SK-N-SH treated with all-trans-retinoic acid at 6 μM for 48 hours (cell line): ENCODE measurements around the gene C1QTNF12.

Experiments used
- ATAC-seq: fragments of 200-7000 bp; cut with Tn5 transposase; 3 replicates; pipeline ENCODE4 v1.9.1; 2020; ENCODE audit warnings: mild to moderate bottlenecking, moderate library complexity
- ARNTL ChIP-seq: fragments of 450-650 bp; formaldehyde crosslinking; IDR thresholded peaks from 2 replicates; pipeline ENCODE4 v1.5.0; 2020; ENCODE audit warnings: low read depth, mild to moderate bottlenecking, moderate library complexity, borderline replicate concordance
- BACH2 ChIP-seq: fragments of 250-450 bp; sonication (Bioruptor Pico); IDR thresholded peaks from 2 replicates; pipeline ENCODE4 v1.9.0; 2021; ENCODE audit warnings: mild to moderate bottlenecking, borderline replicate concordance
- CREB5 ChIP-seq: fragments of 250-450 bp; sonication (Bioruptor Pico); IDR thresholded peaks from 2 replicates; pipeline ENCODE4 v1.5.1; 2020; ENCODE audit warnings: low read depth, mild to moderate bottlenecking, moderate library complexity
- CSDC2 ChIP-seq: fragments of 250-450 bp; sonication (Bioruptor Pico); IDR thresholded peaks from 2 replicates; pipeline ENCODE4 v1.5.0; 2020; ENCODE audit warnings: mild to moderate bottlenecking, moderate library complexity
- ESRRG ChIP-seq: fragments of 250-450 bp; sonication (Bioruptor Pico); IDR thresholded peaks from 2 replicates; pipeline ENCODE4 v1.6.1; 2021; ENCODE audit warnings: mild to moderate bottlenecking
- GLIS3 ChIP-seq: fragments of 250-450 bp; sonication (Bioruptor Pico); IDR thresholded peaks from 2 replicates; pipeline ENCODE4 v1.5.0; 2020; ENCODE audit warnings: mild to moderate bottlenecking, moderate library complexity
- ISL1 ChIP-seq: fragments of 250-450 bp; sonication (Bioruptor Pico); IDR thresholded peaks from 2 replicates; pipeline ENCODE4 v2.1.2; 2022; ENCODE audit warnings: mild to moderate bottlenecking, moderate library complexity
- OSR1 ChIP-seq: fragments of 250-450 bp; sonication (Bioruptor Pico); IDR thresholded peaks from 2 replicates; pipeline ENCODE4 v1.8.0; 2022; ENCODE audit warnings: moderate library complexity, mild to moderate bottlenecking, inconsistent platforms
- PATZ1 ChIP-seq: fragments of 250-450 bp; sonication (Bioruptor Pico); IDR thresholded peaks from 2 replicates; pipeline ENCODE4 v1.8.0; 2020; ENCODE audit warnings: mild to moderate bottlenecking, moderate library complexity, borderline replicate concordance
- POU6F1 ChIP-seq: fragments of 250-450 bp; sonication (Bioruptor Pico); IDR thresholded peaks from 2 replicates; pipeline ENCODE4 v1.8.0; 2021; ENCODE audit warnings: low read depth, mild to moderate bottlenecking, moderate library complexity, borderline replicate concordance
- PPARA ChIP-seq: fragments of 250-450 bp; sonication (Bioruptor Pico); IDR thresholded peaks from 2 replicates; pipeline ENCODE4 v1.5.0; 2020; ENCODE audit warnings: mild to moderate bottlenecking, borderline replicate concordance
- RARB ChIP-seq: fragments of 250-450 bp; sonication (Bioruptor Pico); IDR thresholded peaks from 2 replicates; pipeline ENCODE4 v1.8.0; 2021; ENCODE audit warnings: mild to moderate bottlenecking, moderate library complexity
- SNAI2 ChIP-seq: fragments of 250-450 bp; sonication (Bioruptor Pico); IDR thresholded peaks from 2 replicates; pipeline ENCODE4 v1.5.0; 2020; ENCODE audit warnings: mild to moderate bottlenecking, moderate library complexity
- TCF4 ChIP-seq: fragments of 250-450 bp; sonication (Bioruptor Pico); IDR thresholded peaks from 2 replicates; pipeline ENCODE4 v1.8.0; 2021; ENCODE audit warnings: mild to moderate bottlenecking, moderate library complexity, borderline replicate concordance
- TOX ChIP-seq: fragments of 250-450 bp; sonication (Bioruptor Pico); IDR thresholded peaks from 2 replicates; pipeline ENCODE4 v1.8.0; 2021; ENCODE audit warnings: mild to moderate bottlenecking, moderate library complexity, borderline replicate concordance
- ZC3H10 ChIP-seq: fragments of 250-450 bp; sonication (Bioruptor Pico); IDR thresholded peaks from 2 replicates; pipeline ENCODE4 v1.5.1; 2021; ENCODE audit warnings: mild to moderate bottlenecking, moderate library complexity
- ZFP30 ChIP-seq: fragments of 450-650 bp; formaldehyde crosslinking; IDR thresholded peaks from 2 replicates; pipeline ENCODE4 v1.5.0; 2022; ENCODE audit warnings: mild to moderate bottlenecking, moderate library complexity
- ZNF565 ChIP-seq: fragments of 450-650 bp; formaldehyde crosslinking; conservative IDR thresholded peaks from 2 replicates; pipeline ENCODE4 v1.5.0; 2020; ENCODE audit warnings: low read depth, mild to moderate bottlenecking, moderate library complexity
- ZNF8 ChIP-seq: fragments of 450-650 bp; formaldehyde crosslinking; IDR thresholded peaks from 2 replicates; pipeline ENCODE4 v1.5.0; 2020; ENCODE audit warnings: mild to moderate bottlenecking, moderate library complexity
- TF ChIP-seq, protein P1 (sequence below): fragments of 250-450 bp; sonication (Bioruptor Pico); IDR thresholded peaks from 2 replicates; pipeline ENCODE4 v1.5.1; 2021; ENCODE audit warnings: mild to moderate bottlenecking, moderate library complexity
- TF ChIP-seq, protein P2 (sequence below): fragments of 250-450 bp; sonication (Bioruptor Pico); IDR thresholded peaks from 2 replicates; pipeline ENCODE4 v1.5.0; 2020; ENCODE audit warnings: mild to moderate bottlenecking, moderate library complexity

The C1QTNF12 gene

DNA sequence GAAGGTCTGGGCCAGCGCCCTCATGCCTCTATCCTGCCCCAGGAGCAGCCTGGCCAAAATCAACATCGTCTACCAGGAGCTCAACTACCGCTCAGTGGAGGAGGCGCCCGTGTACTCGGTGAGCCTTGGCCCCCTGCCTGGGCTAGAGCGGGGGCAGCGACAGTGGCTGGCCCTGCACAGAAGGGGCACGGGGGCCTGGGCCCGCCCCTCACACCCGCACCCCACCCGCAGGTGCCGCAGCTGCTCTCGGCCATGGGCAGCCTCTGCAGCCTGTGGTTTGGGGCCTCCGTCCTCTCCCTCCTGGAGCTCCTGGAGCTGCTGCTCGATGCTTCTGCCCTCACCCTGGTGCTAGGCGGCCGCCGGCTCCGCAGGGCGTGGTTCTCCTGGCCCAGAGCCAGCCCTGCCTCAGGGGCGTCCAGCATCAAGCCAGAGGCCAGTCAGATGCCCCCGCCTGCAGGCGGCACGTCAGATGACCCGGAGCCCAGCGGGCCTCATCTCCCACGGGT is 44.6 kb upstream of the C1QTNF12 start:
- TF ChIP-seq, protein P1, sequence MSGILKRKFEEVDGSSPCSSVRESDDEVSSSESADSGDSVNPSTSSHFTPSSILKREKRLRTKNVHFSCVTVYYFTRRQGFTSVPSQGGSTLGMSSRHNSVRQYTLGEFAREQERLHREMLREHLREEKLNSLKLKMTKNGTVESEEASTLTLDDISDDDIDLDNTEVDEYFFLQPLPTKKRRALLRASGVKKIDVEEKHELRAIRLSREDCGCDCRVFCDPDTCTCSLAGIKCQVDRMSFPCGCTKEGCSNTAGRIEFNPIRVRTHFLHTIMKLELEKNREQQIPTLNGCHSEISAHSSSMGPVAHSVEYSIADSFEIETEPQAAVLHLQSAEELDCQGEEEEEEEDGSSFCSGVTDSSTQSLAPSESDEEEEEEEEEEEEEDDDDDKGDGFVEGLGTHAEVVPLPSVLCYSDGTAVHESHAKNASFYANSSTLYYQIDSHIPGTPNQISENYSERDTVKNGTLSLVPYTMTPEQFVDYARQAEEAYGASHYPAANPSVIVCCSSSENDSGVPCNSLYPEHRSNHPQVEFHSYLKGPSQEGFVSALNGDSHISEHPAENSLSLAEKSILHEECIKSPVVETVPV (CRISPR knock-in tag): no peak
- no peak for TF ChIP-seq ISL1 (CRISPR knock-in tag)
- TF ChIP-seq, protein P2, sequence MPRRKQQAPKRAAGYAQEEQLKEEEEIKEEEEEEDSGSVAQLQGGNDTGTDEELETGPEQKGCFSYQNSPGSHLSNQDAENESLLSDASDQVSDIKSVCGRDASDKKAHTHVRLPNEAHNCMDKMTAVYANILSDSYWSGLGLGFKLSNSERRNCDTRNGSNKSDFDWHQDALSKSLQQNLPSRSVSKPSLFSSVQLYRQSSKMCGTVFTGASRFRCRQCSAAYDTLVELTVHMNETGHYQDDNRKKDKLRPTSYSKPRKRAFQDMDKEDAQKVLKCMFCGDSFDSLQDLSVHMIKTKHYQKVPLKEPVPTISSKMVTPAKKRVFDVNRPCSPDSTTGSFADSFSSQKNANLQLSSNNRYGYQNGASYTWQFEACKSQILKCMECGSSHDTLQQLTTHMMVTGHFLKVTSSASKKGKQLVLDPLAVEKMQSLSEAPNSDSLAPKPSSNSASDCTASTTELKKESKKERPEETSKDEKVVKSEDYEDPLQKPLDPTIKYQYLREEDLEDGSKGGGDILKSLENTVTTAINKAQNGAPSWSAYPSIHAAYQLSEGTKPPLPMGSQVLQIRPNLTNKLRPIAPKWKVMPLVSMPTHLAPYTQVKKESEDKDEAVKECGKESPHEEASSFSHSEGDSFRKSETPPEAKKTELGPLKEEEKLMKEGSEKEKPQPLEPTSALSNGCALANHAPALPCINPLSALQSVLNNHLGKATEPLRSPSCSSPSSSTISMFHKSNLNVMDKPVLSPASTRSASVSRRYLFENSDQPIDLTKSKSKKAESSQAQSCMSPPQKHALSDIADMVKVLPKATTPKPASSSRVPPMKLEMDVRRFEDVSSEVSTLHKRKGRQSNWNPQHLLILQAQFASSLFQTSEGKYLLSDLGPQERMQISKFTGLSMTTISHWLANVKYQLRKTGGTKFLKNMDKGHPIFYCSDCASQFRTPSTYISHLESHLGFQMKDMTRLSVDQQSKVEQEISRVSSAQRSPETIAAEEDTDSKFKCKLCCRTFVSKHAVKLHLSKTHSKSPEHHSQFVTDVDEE: no peak
- no peak for TF ChIP-seq PPARA (CRISPR knock-in tag)
- no peak for TF ChIP-seq TCF4
- no peak for TF ChIP-seq GLIS3 (CRISPR knock-in tag)
- no peak for TF ChIP-seq ZFP30 (CRISPR knock-in tag)
- no peak for TF ChIP-seq TOX (CRISPR knock-in tag)
- no peak for TF ChIP-seq CSDC2 (CRISPR knock-in tag)
- no peak for TF ChIP-seq ARNTL (CRISPR knock-in tag)
- TF ChIP-seq POU6F1 (CRISPR knock-in tag): no peak
- no peak for TF ChIP-seq ZNF565 (CRISPR knock-in tag)
- TF ChIP-seq ZC3H10 (CRISPR knock-in tag): no peak
- TF ChIP-seq CREB5 (CRISPR knock-in tag): no peak
- TF ChIP-seq ESRRG (CRISPR knock-in tag): no peak
- TF ChIP-seq RARB: no peak
- no peak for TF ChIP-seq ZNF8 (CRISPR knock-in tag)
- no peak for TF ChIP-seq PATZ1 (CRISPR knock-in tag)
- TF ChIP-seq BACH2 (CRISPR knock-in tag): no peak
- TF ChIP-seq SNAI2: no peak
- ATAC-seq: peak; percentile 21

DNA sequence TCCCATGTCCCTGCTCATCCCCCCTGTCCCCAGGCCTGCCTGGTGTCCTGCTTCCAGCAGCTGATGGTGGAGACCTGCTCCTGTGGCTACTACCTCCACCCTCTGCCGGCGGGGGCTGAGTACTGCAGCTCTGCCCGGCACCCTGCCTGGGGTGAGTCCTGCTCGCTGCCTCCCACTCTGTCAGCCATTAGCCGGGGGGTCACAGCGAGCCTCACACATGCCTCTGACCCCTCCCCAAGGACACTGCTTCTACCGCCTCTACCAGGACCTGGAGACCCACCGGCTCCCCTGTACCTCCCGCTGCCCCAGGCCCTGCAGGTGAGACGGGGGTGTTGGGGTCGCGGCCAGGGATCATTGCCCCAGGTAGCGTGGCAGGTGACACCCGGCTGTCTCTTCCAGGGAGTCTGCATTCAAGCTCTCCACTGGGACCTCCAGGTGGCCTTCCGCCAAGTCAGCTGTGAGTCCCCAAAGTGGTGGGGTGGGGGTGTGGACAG is 43.8 kb upstream of the C1QTNF12 start:
- no peak for TF ChIP-seq POU6F1 (CRISPR knock-in tag)
- TF ChIP-seq PPARA (CRISPR knock-in tag): no peak
- no peak for TF ChIP-seq TOX (CRISPR knock-in tag)
- no peak for TF ChIP-seq GLIS3 (CRISPR knock-in tag)
- TF ChIP-seq ARNTL (CRISPR knock-in tag): no peak
- no peak for TF ChIP-seq OSR1 (CRISPR knock-in tag)
- no peak for TF ChIP-seq ZC3H10 (CRISPR knock-in tag)
- TF ChIP-seq ZNF565 (CRISPR knock-in tag): no peak
- ATAC-seq: peak; percentile 58
